ENCODE data around the gene C8A. TPM values are rescaled to one million over a fixed set of nuclear protein-coding genes. Genes with fewer than 3 reads are reported as not detected.

The C8A gene
- total RNA-seq, 1 donor from 2014 or later = not detected

DNA sequence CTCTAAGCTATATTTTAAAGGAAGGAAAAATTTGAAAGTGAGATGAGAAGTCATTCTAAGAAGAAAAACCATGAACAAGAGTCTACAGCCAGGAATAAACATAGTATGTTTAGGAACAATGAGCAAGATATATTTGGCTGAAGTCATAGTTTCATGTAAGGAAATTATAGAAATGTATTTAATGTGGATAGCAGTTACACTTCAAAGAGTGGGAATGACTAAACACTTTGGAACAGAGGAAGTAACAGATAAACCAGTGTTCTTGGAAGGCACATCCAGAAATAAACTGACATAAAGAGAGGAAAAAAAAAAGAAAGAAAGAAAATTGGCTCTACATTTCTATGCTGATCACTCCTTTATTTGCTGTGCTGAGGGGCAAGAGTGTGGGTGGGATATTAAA, 18.0 kb downstream of the C8A start:
- intact Hi-C loops (cut with micrococcal nuclease) = no loop called here
- no peak for ATAC-seq
- no peak for DNase-seq

DNA sequence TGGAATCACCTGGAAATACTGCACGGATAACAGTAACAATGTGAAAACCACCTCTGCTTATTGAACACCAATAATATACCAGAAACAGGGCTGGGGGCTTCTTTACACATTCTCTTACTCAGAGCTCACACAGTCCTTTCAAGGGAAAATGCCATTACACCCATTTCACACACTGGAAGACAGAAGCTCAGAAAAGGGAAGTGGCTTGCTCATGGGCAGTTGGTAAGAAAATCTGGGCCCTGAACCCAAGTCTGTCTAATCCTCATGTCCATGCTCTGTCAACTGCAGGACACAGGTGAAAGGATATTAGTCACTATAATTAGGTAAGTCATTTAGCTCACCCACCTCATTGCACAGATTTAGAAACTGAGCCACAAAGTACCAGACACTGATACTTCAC, 18.6 kb downstream of the C8A start:
- DNase-seq (no peak), ATAC-seq (no peak)
- intact Hi-C loops (cut with micrococcal nuclease) = no loop called here

DNA sequence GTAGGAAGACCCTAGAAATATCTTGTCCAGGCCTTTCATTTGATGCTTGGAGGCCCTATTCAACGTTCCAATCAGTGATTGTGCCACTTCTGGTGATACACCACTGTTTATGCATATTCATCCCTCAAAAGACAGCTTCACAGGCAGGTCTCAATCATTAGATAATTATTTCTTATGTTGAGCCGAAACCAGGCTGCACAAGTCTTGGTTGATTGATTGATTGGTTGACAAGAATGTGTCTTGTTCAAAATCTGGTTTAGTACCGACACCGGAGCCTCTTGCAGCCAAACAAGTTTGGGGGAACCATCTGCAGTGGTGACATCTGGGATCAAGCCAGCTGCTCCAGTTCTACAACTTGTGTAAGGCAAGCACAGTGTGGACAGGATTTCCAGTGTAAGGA, 20.1 kb downstream of the C8A start:
- intact Hi-C loops (cut with micrococcal nuclease) = no loop called here
- ATAC-seq (no peak), DNase-seq (no peak)

DNA sequence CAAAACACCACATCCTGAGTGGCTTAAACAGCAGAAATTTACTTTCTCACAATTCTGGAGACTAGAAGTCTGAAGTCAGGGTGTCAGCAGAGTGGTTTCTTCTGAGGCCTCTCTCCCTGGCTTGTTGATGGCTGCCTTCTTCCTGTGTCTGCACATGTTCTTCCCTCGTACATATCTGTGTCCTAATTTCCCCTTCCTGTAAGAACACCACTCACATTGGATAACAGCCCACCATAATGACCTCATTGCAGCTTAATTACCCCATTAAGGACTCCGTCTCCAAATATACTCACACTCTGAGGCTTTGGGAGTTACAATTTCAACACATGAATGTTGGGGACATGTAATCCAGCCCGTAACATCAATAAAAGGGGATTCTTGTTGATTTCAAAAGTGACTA, 23.4 kb downstream of the C8A start:
- intact Hi-C loops (cut with micrococcal nuclease) = no loop called here
- ATAC-seq = peak; percentile 66
- DNase-seq = no peak

DNA sequence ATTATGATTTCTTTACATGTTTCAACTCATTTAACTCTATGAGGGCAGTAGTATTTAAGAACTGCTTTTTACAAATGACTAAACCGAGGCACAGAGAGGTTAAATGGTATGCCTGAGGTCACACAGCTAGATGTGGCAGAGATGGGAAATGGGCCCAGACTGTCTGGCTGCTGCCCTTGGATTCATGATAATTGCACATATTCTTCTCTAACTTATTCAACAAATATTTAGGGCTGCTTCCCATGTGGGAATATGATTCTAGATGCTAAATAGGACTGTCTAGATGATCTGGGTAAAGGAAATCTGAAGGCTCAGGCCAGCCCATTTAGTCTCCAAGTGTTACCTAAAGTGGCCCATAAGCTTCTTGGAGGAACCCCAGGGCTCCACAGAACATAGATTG, 26.2 kb downstream of the C8A start:
- intact Hi-C loops (cut with micrococcal nuclease) = no loop called here
- DNase-seq = no peak
- ATAC-seq = no peak

DNA sequence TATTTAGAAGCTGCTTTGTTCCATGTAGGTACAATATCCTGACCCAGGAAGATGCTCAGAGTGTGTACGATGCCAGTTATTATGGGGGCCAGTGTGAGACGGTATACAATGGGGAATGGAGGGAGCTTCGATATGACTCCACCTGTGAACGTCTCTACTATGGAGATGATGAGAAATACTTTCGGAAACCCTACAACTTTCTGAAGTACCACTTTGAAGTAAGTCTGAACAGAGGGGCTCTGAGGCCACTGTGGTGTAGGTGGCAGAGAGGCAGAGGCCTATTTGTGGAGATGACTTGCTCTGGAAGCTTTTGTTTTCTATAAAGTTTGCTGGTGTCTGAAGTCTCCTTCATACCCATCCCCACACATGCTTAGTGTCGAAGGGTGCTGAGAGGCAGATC, 26.8 kb downstream of the C8A start:
- intact Hi-C loops (cut with micrococcal nuclease) = no loop called here
- DNase-seq (no peak), ATAC-seq (no peak)

DNA sequence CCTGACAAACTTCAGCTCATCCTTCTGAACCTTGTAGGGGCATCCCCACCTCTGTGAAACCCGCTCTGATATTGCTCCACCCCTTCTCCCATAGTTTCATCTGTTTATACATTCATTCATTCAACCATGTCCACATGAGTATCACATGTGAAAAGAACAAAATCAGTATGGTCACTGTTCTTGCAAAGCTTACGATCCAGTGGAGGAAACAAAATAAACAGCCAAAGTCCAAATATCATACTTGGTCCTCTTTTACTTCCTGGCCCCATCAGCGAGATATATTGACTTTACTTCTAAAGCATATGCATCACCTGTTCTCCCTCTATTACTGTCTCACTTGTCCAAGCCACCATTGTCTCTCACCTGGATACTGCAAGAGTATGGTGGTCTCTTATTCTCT, 35.6 kb downstream of the C8A start:
- intact Hi-C loops (cut with micrococcal nuclease) = no loop called here
- DNase-seq (no peak), ATAC-seq (no peak)

DNA sequence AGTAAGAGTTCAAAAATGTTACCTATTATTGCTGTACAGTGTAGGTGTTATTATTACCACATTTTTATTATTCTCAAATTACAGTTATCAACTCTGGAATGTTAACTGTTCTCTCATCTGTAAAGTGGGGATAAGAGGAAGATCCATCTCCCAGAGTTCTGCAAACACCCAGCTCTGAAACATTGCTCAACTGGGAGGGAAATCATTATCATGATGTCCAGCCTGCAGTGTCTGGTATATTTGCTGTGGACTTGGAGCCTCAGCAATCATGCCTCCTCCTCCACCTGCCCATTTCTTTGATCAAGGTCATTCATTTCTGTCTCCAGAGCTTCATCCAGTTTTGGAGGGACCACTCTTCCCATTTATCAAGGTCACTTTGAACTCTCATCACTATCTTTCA, 39.4 kb downstream of the C8A start:
- intact Hi-C loops (cut with micrococcal nuclease) = no loop called here
- ATAC-seq = no peak
- DNase-seq = no peak

DNA sequence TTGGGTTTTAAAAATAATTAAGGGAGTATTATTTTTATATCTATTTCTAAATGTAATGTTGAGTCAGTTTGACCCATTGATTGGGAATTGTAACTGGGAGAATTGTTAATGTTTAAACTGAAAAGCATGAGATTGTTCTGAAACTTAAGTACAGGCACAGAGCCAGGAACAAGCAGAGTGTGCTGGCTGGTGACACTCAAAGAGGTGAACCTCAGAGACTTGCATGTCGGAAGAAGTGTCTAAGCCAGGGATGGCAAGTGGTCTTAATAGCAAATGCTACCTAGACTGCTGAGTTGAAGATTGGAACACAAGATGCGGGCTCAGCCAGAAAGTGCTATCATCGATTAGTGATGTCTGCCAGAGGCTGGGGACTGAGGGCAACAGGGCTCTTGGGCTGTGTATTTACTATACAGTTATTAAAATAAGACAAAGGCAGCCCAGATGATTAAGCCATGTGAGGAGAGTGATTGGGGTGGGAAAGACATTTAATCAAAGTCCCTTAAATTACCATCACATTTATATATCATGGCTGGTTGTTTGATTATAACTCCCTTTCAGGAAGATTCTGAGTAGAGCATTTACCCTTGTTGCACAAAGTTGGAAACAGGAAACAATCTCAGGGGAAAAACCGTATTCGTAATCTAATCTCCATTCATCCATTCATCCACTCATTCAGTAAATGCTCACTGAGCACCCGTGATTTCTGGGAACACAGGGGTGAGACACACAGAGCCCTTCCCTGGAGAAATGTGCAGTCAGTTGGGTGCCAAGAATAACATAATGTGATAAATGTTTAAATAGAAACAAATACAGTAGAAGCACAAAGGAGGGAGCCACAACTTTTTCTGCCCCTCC, 42.8 kb downstream of the C8A start:
- intact Hi-C loops (cut with micrococcal nuclease) = no loop called here
- DNase-seq = no peak
- peak; percentile 78 for ATAC-seq

DNA sequence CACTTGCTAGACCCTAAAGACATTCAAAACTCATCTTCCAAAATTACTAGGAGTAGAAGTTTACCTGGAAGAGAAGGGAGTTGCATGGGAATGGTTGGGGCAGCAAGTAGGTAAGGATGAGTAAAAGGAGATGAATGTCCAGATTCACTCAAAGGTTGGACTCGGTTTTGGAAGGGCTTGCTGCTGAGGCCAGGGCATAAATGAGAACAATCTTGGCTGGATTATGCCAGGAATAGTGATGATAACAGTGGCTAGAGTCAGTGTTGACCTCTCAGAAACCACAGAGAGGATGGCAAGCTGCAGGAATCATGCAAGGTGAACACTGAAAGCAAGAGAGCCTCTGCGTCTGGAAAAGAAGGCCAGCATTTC, 43.4 kb downstream of the C8A start:
- ATAC-seq (no peak), DNase-seq (no peak)
- intact Hi-C loops (cut with micrococcal nuclease) = no loop called here

DNA sequence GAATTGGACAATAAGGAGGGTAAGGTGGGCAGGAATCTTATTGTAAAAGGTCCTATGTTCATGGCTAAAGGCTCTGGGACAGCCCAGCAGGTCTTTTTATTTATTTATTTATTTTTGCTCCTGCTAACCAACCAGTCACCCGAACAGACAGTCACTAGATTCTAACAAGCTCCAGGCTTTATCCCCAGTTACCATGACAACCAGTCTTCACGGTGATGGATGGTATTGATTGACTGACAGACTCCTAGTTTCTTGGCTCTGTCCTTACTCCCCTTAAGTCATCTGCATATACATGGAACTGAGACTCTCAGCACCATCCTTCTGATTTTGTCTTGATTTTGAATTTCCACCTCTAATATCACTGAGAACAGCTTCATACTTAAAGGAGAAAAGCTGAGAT, 44.3 kb downstream of the C8A start:
- ATAC-seq = no peak
- intact Hi-C loops (cut with micrococcal nuclease) = no loop called here
- DNase-seq = no peak

DNA sequence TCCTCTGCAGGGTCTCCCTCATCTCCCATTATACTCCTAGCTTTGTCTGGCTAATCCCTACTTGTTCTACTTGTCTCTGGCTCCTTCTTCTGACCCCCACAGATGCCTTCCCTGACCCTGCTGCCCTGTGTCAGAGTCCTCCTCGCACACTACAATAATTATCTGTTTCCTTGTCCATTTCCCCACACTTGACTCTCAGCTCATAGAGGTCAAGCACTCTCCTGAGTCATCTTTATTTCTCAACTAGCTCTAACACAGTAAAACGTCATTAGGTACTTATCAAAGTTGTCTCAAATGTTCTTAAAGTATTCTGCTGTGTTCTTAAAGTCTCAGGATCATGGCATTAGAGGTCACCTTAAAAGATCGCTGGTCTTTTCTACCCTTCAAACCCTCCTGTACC, 47.1 kb downstream of the C8A start:
- DNase-seq (no peak), ATAC-seq (no peak)
- intact Hi-C loops (cut with micrococcal nuclease) = no loop called here

DNA sequence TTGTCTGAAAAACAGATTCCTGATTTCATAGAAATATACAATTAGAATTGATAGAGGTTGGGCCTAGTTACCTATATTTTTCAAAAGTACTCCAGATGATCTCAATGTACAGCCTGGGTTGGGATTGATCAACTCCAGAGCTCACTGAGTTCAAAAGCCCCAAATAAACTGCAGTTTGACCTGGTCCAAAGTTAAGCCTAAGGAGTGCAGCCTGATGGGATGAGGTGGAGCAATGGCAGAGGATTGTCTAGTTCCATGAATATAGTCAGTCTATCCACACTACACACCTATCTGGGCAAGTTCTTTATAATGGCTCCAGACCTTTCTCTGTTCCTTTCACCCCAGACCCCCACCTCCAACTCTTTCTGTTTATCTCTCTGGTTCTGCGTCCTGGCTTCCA, 49.2 kb downstream of the C8A start:
- ATAC-seq = no peak
- intact Hi-C loops (cut with micrococcal nuclease) = no loop called here
- no peak for DNase-seq

DNA sequence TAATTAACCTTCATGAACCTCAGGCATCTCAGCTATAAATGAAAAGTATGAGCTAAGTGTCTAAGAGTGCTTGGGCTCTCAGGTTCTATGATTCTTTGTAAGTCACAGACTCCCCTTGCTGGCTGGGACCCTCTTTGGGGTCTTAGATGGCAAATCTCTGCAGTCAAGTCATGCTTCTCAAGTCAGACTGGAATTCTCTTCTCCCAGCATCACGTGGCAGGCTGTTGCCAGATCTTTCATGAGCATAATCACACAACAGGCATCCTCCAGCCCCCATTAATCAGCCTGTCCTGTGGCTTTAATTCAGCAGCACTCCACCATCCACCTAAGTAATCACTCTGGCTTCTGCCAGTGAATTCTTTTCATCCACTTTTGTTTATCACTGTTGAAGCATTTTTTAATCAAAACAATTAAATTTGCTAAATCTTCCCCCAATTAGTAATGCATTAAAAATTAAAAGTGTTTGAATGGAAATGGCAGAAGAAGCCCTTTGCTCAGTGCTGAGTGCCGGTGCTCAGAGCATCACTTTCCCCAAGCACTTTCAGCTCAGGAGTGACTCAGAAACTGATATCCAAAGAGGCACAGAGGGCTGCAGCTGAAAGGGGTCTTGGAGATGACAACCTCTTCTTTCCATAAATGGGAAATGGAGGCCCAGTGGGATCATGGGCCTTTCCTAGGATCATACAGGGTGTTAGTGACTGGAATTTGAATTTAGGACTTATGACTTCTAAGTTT, 50.2 kb downstream of the C8A start:
- DNase-seq (no peak), ATAC-seq (no peak)
- intact Hi-C loops (cut with micrococcal nuclease) = no loop called here

DNA sequence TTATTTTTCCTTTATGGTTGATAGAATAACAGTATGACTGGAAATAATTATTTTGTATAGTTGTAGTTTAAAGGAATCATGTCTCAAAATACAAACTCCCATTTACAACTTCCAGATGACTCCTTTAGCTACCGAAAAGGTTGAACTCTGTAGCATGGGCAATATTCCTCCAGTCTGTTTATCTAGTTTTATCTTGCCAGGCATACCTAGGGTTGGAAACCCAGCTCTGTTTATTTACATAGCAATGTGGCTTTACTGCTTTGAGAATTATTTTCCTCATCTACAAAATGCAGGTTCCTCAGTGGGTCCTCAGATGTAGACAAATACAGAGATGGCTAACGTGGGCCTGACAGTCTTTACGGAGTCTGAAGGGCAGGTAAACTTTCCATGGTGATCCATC, 51.1 kb downstream of the C8A start:
- no peak for ATAC-seq
- intact Hi-C loops (cut with micrococcal nuclease) = no loop called here
- DNase-seq = no peak

DNA sequence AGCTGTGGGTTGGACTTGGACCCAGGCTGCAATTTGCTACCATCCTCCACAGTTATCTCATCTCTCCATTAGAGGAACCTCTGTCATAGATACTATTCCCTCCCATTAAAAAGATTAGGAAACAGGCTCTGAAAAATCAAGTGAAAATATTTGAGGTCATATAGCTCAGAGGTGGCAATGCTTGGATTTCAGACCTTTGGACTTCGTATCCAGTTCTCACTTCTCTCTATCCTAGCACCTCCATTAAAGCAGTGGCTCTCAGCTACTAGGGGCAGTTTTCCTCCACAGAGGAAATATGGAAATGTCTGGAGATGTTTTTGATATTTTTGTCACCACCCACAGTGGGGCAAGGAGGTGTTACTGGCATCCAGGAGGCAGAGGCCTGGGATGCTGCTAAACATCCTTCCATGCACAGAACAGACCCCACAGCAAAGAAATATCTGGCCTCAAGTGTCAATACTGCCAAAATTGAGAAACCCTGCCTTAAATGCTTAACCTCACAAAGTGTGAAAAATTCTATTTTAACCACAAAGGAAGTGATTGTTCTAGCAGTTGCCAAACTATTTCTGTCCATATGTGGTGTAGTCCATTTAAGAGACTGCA, 54.1 kb downstream of the C8A start:
- ATAC-seq (no peak), DNase-seq (no peak)
- intact Hi-C loops (cut with micrococcal nuclease) = no loop called here

DNA sequence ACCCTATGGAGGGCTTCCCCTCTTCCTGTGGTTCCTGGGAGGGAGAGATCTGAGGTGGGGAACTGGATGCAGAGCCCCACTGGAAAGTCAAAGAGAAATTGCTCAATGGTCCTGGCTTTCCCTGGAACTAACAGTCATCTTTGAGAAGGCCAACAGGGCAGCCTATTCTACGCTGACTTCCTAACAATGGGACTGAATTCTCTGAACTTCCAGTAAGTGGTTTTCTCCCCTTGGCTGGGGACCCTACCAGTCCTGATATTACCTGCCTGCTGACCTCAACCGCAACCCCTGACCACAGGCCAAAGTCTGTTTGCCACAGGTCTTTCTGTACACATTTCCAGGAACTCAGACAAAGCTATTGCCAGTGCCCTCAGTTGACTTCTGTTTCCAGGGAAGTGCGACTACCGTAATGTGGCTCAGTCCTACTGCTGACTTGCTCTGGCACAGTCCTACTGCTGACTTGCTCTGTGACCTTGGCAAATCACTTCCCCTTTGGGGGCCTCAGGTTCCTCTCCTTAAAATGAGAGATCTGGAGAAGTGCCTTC, 55.9 kb downstream of the C8A start:
- intact Hi-C loops (cut with micrococcal nuclease) = no loop called here
- DNase-seq (no peak), ATAC-seq (peak; percentile 91)

DNA sequence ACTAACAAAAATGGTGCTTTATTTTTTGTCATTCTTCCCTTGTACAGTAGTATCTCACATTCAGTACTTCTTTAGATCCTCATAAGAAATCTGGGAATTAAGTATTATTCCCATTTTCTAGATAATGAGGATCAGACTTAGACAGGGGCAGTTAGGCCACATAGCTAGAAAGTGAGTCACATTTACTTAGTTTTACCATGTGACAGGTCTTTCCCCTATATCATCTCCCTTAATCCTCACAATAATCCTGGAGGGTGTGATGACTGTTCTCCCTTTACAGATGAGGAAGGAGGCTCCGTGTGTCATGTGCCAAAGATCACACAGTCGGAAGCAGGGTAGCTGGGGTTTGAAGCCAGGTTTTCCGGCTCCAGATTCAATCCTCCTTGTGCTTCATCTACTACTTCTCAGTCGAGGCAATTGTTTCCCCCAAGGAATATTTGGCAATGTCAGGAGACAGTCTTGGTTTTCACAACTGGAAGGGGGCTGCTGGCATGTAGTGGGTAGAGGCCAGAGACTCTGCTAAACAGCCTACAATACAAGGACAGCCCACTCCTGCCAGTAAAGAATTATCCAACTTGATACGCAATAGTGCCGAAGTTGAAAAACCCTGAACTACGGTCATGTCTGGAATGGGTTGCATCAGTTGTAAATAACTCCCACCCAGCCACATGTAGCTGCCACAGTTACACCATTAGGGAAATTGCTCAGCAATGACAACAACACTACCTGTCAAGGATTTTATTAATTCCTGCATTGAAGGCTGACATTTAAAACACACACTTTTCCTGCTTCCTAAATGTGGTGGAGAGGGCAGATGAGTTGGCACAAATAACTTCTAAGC, 56.7 kb downstream of the C8A start:
- ATAC-seq (no peak), DNase-seq (no peak)
- intact Hi-C loops (cut with micrococcal nuclease) = no loop called here

DNA sequence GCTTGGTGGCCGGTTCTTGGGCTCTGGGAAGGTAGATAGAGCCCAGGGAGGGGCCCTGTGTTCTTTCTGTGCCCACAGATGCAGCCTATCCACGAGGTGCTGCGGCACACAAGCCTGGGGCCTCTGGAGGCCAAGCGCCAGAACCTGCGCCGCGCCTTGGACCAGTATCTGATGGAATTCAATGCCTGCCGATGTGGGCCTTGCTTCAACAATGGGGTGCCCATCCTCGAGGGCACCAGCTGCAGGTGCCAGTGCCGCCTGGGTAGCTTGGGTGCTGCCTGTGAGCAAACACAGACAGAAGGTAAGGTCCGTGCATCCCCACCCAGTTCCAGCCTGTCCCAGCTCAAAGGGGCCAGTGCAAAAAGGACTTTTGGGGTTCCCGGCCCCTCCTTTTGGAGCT, 57.7 kb downstream of the C8A start:
- intact Hi-C loops (cut with micrococcal nuclease) = no loop called here
- DNase-seq (no peak), ATAC-seq (no peak)

DNA sequence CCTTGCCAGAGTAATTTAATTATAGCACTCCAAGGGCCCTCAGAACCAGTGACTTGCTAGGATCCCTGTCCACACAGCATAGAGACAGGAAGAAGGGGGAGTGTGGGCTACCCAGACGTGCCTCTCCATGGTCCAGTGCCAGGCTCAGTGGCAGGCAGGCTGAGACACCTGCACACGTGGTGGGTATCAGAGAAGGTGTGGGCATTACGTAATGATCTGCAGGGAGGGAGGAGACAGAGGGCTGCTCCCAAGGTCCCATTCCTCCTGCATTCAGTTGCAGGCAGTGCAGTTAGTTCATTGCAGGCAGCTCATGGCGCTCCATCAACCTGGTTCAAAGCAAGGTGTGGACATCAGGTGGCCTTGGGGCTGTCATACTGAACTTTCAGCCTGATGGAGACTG, 61.4 kb downstream of the C8A start:
- ATAC-seq = peak; percentile 95
- peak; percentile 62 for DNase-seq
- intact Hi-C loops (cut with micrococcal nuclease) = no loop called here

Data from left ventricle myocardium superior (tissue), 1 donor.